GM21381 (cell line): Measurements from ENCODE around the gene KLK6.

Experiments
- ATAC-seq: cut with Tn5 transposase; IDR thresholded peaks from one replicate; pipeline ENCODE4 v1.9.1; 2021; ENCODE audit warnings: mild to moderate bottlenecking, moderate library complexity; ENCODE audit not compliant: unreplicated experiment

Gene KLK6

GRCh38 chr19:50912727-50913716, 56.4 kb downstream of the KLK6 start:
- no peak for ATAC-seq

DNA sequence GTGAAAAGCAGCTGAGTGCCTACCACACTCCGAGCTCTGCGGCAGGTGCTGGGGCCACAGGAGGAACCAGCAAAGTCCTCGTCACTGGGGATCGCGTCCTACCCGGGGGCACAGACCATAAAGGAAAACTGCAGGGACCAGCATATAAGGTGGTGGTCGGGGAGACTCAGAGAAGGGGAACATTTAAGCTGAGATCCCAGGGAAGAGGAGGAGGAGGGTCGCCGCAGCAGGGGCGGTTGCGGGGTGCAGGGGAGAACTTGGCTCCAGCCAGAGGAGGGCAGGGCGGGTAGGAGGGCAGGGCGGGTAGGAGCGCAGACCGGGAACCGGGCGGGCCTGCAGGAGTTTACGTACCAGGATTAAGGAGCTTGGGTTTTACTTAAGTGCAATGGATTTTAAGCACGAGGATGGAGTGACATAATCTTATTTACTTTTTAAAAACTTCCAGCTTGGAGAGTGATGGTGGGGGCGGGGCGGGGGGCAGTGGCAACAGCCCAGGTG, 57.2 kb downstream of the KLK6 start:
- ATAC-seq, result no peak

GRCh38 chr19:50911206-50912101, 57.9 kb downstream of the KLK6 start, which contains the start of gene KLK4:
Gene KLK4, minus strand, starts transcription at chr19:50911395. Its CDS starts 657 bp downstream, at chr19:50910738.
- ATAC-seq, result no peak

- ATAC-seq, result no peak
Observed at GRCh38 chr19:50910722-50911121, 58.7 kb downstream of the KLK6 start.

- no peak for ATAC-seq
Observed at GRCh38 chr19:50909240-50910070, 59.9 kb downstream of the KLK6 start.
